ENCODE data around the gene WNK2. TPM values are rescaled to one million over a fixed set of nuclear protein-coding genes. Genes with fewer than 3 reads are reported as not detected.

The WNK2 gene
- total and polyA plus RNA-seq, 4 donors: 29.2 to 124 (median 69.5) TPM

DNA sequence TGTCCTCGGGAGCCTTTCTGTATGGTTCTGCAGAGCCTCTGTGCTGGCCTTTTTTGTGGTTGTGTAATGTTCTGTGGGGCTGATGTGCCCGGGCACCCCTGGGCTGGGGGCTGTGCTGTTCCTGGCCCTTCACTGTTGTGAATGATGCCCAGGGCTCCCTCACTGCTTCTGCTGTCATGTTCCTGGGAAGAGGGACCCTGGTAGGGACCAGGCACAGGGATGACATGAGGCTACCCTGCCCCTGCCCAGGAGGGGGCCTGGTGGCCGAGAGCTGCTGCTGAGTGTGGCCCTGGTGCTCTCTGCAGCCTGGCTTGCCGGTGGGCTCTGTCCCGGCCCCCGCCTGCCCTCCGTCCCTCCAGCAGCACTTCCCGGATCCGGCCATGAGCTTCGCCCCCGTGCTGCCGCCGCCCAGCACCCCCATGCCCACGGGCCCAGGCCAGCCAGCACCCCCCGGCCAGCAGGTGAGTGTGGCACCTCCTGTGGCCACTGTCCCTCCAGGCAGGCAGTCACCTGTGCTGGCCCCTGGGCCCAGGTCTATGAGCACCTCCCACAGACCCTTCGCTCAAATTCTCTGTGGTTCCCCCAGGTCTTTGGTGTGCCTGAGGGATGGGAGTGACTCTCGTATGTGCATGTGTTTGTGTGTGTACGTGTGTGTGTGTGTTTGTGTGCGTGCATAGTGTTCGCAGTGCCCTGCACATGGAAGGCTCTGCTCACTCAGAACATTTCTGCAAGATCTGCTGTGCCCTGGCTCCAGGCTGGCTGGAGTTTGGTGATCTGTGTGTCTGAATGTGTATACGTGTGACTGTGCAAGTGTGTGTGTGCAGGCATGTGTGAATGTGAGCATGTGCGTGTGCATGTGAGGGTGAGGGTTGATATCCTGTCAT, 72.3 kb downstream of the WNK2 start:
- H3K4me3 ChIP-seq (ENCODE audit: low read depth, low read length): no peak overlapping the region
- H3K27ac ChIP-seq (ENCODE audit: low read depth, low read length): no peak overlapping the region
- H3K27me3 ChIP-seq (ENCODE audit: control insufficient read depth, insufficient read depth, low read length): no peaks in the 10 kb centered on the region
- no peak for DNase-seq (ENCODE audit: low read depth in 4 of 6, low spot score in 6 of 6)
- H3K4me1 ChIP-seq (ENCODE audit: control insufficient read depth, insufficient read depth, low read length): peaks cover 32% of the 10 kb centered on the region
- no peaks in the 10 kb centered on the region for H3K9me3 ChIP-seq (ENCODE audit: control insufficient read depth, insufficient read depth, low read length)
- peaks cover 84% of the 10 kb centered on the region for H3K36me3 ChIP-seq (ENCODE audit: control insufficient read depth, insufficient read depth, low read length)
- 96% methylated on average over 20 of the region's 22 CpGs for WGBS (ENCODE audit: insufficient coverage)

GRCh38 chr9:93256878-93257807, 73.2 kb downstream of the WNK2 start:
- peaks cover 90% of the 10 kb centered on the region for H3K36me3 ChIP-seq (ENCODE audit: control insufficient read depth, insufficient read depth, low read length)
- no peak overlapping the region for H3K4me3 ChIP-seq (ENCODE audit: low read depth, low read length)
- H3K27ac ChIP-seq (ENCODE audit: low read depth, low read length): no peak overlapping the region
- 93% methylated on average over 18 of the region's 22 CpGs for WGBS (ENCODE audit: insufficient coverage)
- DNase-seq (ENCODE audit: low read depth in 4 of 6, low spot score in 6 of 6): no peak
- H3K27me3 ChIP-seq (ENCODE audit: control insufficient read depth, insufficient read depth, low read length): no peaks in the 10 kb centered on the region
- peaks cover 30% of the 10 kb centered on the region for H3K4me1 ChIP-seq (ENCODE audit: control insufficient read depth, insufficient read depth, low read length)
- H3K9me3 ChIP-seq (ENCODE audit: control insufficient read depth, insufficient read depth, low read length): no peaks in the 10 kb centered on the region

GRCh38 chr9:93257808-93258331, 73.9 kb downstream of the WNK2 start:
- Histone ChIP-seq H3K4me1 (ENCODE audit: control insufficient read depth, insufficient read depth, low read length) (peaks cover 22% of the 10 kb centered on the region), H3K27me3 (ENCODE audit: control insufficient read depth, insufficient read depth, low read length) (no peaks in the 10 kb centered on the region), H3K4me3 (ENCODE audit: low read depth, low read length) (no peak overlapping the region), H3K27ac (ENCODE audit: low read depth, low read length) (no peak overlapping the region), H3K9me3 (ENCODE audit: control insufficient read depth, insufficient read depth, low read length) (no peaks in the 10 kb centered on the region), H3K36me3 (ENCODE audit: control insufficient read depth, insufficient read depth, low read length) (peaks cover 94% of the 10 kb centered on the region)
- DNase-seq (ENCODE audit: low read depth in 4 of 6, low spot score in 6 of 6): no peak
- 89% methylated on average over 12 of the region's 12 CpGs for WGBS (ENCODE audit: insufficient coverage)

GRCh38 chr9:93258419-93258817, 74.5 kb downstream of the WNK2 start:
- WGBS (ENCODE audit: insufficient coverage): 100% methylated on average over 2 of the region's 4 CpGs
- Histone ChIP-seq H3K27me3 (ENCODE audit: control insufficient read depth, insufficient read depth, low read length) (no peaks in the 10 kb centered on the region), H3K4me3 (ENCODE audit: low read depth, low read length) (no peak overlapping the region), H3K27ac (ENCODE audit: low read depth, low read length) (no peak overlapping the region), H3K4me1 (ENCODE audit: control insufficient read depth, insufficient read depth, low read length) (peaks cover 20% of the 10 kb centered on the region), H3K9me3 (ENCODE audit: control insufficient read depth, insufficient read depth, low read length) (no peaks in the 10 kb centered on the region), H3K36me3 (ENCODE audit: control insufficient read depth, insufficient read depth, low read length) (peaks cover 94% of the 10 kb centered on the region)
- DNase-seq (ENCODE audit: low read depth in 4 of 6, low spot score in 6 of 6): no peak

DNA sequence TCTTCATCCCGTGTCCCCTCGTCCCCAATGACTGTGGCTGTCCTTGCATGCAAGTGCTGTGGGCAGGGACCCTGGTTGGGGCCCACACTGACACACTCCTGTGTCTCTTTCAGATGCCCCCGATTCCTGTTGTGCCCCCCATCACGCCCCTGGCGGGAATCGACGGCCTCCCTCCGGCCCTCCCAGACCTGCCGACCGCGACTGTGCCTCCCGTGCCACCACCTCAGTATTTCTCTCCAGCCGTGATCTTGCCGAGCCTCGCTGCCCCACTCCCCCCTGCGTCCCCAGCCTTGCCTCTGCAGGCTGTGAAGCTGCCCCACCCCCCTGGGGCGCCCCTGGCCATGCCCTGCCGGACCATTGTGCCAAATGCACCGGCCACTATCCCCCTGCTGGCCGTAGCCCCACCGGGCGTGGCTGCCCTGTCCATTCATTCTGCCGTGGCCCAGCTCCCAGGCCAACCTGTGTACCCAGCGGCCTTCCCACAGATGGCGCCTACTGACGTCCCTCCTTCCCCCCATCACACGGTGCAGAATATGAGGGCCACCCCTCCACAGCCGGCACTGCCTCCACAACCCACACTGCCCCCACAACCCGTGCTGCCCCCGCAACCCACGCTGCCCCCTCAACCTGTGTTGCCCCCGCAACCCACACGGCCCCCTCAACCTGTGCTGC, 75.0 kb downstream of the WNK2 start:
- no peak overlapping the region for H3K27ac ChIP-seq (ENCODE audit: low read depth, low read length)
- 90% methylated on average over 27 of the region's 33 CpGs for WGBS (ENCODE audit: insufficient coverage)
- H3K27me3 ChIP-seq (ENCODE audit: control insufficient read depth, insufficient read depth, low read length): no peaks in the 10 kb centered on the region
- no peak overlapping the region for H3K4me3 ChIP-seq (ENCODE audit: low read depth, low read length)
- peaks cover 20% of the 10 kb centered on the region for H3K4me1 ChIP-seq (ENCODE audit: control insufficient read depth, insufficient read depth, low read length)
- DNase-seq (ENCODE audit: low read depth in 4 of 6, low spot score in 6 of 6): no peak
- H3K36me3 ChIP-seq (ENCODE audit: control insufficient read depth, insufficient read depth, low read length): peaks cover 94% of the 10 kb centered on the region
- no peaks in the 10 kb centered on the region for H3K9me3 ChIP-seq (ENCODE audit: control insufficient read depth, insufficient read depth, low read length)

DNA sequence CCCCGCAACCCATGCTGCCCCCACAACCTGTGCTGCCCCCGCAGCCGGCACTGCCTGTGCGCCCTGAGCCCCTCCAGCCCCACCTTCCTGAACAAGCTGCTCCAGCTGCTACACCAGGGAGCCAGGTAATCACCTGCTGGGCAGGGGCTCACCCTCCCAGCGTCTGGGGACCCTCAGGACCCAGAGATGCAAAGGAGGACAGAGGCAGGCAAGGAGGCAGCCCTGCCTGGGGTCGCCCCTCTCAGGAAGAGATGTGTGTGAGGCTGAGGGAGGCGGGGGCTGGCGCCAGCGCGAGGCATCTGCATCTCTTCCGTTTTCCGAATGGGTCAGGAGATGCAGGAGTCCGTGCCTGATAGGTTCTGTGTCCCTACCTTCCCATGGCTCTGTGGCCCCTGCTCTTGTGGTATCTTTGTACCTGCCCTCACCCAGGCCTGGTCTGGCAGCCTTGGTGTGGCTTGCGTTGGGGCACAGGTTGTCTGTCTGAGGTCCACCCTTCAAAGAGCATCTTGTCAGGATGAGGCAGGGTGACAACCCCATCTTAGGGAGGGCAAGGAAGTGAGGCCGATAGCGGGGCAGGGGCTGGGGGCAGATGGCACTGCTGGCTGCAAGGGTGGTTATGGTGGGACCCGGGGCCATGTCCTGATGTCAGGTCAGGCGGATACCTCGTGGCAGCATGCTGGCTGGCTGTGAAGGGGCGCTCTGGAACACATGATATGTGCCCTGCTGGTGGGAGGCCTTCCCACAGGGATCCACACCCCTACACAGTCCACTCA, 75.7 kb downstream of the WNK2 start:
- Histone ChIP-seq H3K9me3 (ENCODE audit: control insufficient read depth, insufficient read depth, low read length) (no peaks in the 10 kb centered on the region), H3K36me3 (ENCODE audit: control insufficient read depth, insufficient read depth, low read length) (peaks cover 94% of the 10 kb centered on the region), H3K27me3 (ENCODE audit: control insufficient read depth, insufficient read depth, low read length) (no peaks in the 10 kb centered on the region), H3K27ac (ENCODE audit: low read depth, low read length) (no peak overlapping the region), H3K4me1 (ENCODE audit: control insufficient read depth, insufficient read depth, low read length) (peaks cover 14% of the 10 kb centered on the region), H3K4me3 (ENCODE audit: low read depth, low read length) (no peak overlapping the region)
- 88% methylated on average over 14 of the region's 20 CpGs for WGBS (ENCODE audit: insufficient coverage)
- no peak for DNase-seq (ENCODE audit: low read depth in 4 of 6, low spot score in 6 of 6)

DNA sequence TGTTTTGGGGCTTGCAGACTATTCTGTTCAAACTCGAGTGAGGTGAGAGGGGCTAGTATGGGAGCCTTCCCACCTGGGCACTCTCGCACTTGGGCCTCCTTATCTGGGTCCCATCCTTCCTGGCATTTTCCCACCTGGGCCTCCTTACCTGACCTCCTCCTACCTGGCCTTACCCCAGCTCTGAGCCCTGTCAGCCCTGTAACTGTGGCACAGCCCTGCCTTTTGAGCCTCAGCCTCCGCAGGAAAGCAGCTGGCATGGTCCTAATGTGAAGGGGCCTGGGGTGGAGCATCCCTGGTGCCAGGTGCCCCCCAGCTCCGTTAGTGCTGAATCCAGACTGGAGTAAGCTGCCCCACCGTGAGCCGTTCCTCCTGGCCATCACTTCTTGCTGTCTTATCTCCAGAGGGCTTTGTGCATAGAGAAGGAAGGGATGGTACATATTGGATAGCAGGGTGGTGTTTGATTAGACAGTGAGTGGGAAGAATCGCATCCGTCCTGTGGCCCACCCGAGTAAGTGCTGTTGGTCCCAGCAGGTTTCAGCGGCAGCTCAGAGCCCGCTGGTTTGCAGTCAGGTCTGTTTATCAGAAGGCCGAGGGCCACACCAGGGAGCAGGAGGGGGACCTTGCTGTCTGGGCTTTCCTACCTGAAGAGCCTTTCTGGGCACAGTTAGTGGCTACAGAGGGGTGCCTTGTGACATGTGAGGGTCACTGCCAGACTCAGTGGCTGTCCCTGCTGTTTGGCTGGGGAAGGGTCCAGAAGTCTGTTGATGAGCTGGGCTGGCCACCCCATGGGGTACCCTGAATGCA, 76.5 kb downstream of the WNK2 start:
- no peak for DNase-seq (ENCODE audit: low read depth in 4 of 6, low spot score in 6 of 6)
- Histone ChIP-seq H3K4me1 (ENCODE audit: control insufficient read depth, insufficient read depth, low read length) (peaks cover 6% of the 10 kb centered on the region), H3K36me3 (ENCODE audit: control insufficient read depth, insufficient read depth, low read length) (peaks cover 95% of the 10 kb centered on the region), H3K4me3 (ENCODE audit: low read depth, low read length) (no peak overlapping the region), H3K27ac (ENCODE audit: low read depth, low read length) (no peak overlapping the region), H3K27me3 (ENCODE audit: control insufficient read depth, insufficient read depth, low read length) (no peaks in the 10 kb centered on the region), H3K9me3 (ENCODE audit: control insufficient read depth, insufficient read depth, low read length) (no peaks in the 10 kb centered on the region)
- 90% methylated on average over 10 of the region's 12 CpGs for WGBS (ENCODE audit: insufficient coverage)

DNA sequence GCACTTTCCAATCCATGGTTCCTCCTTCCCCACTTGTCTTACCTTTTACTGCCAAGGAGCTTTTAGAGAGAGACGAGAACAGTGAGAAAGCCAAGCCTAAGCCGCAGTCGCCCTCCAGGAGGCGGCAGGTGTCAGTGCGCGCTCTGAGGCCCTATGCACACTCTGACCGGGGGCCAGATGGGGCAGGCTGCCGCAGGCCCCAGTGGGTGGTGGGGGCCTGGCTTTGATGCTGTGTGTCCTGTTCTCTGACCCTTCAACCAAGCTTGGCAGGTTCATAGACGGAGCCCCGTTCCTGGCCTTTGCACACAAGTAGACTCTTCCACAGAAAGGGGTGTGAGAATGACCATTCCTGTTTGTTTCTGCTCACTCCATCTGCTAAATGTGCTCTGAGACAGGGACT, 77.3 kb downstream of the WNK2 start:
- WGBS (ENCODE audit: insufficient coverage): 57% methylated on average over 10 of the region's 10 CpGs
- no peak overlapping the region for H3K4me3 ChIP-seq (ENCODE audit: low read depth, low read length)
- no peaks in the 10 kb centered on the region for H3K4me1 ChIP-seq (ENCODE audit: control insufficient read depth, insufficient read depth, low read length)
- H3K36me3 ChIP-seq (ENCODE audit: control insufficient read depth, insufficient read depth, low read length): peaks cover 92% of the 10 kb centered on the region
- no peaks in the 10 kb centered on the region for H3K27me3 ChIP-seq (ENCODE audit: control insufficient read depth, insufficient read depth, low read length)
- H3K9me3 ChIP-seq (ENCODE audit: control insufficient read depth, insufficient read depth, low read length): no peaks in the 10 kb centered on the region
- no peak for DNase-seq (ENCODE audit: low read depth in 4 of 6, low spot score in 6 of 6)
- H3K27ac ChIP-seq (ENCODE audit: low read depth, low read length): no peak overlapping the region

All from spinal cord (tissue), 10 donors.